Astrocyte of the spinal cord (primary cell): ENCODE results near the gene PPY.
A peak's percentile ranks its signal among the peaks of the same experiment; 100 is the strongest.

Source experiments
- DNase-seq: peaks from one replicate; pipeline ENCODE4 v3.0.0; 2011; ENCODE audit warnings: low read depth, low spot score
- H3K4me3 ChIP-seq: 2 replicates; pipeline ENCODE4 v1.5.1; 2011; ENCODE audit warnings: low read depth, mild to moderate bottlenecking, low read length, moderate library complexity
- CTCF ChIP-seq: IDR thresholded peaks from 2 replicates; pipeline ENCODE4 v1.5.1; 2012; ENCODE audit warnings: low read depth, mild to moderate bottlenecking, low read length, inconsistent platforms
- in situ Hi-C: cut with HindIII; loops from 2 replicates; pipeline ENCODE4 v1.10.0; 2017; ENCODE audit warnings: low sequenced_read_pairs

Gene PPY

GRCh38 chr17:43952724-43953666, 10.7 kb upstream of the PPY start:
- H3K4me3 ChIP-seq: no peak overlapping the region
- in situ Hi-C loops: no loop called here
- TF ChIP-seq CTCF: no peak
- DNase-seq: no peak

GRCh38 chr17:43952351-43952723, 10.1 kb upstream of the PPY start:
- H3K4me3 ChIP-seq: no peak overlapping the region
- no peak for TF ChIP-seq CTCF
- DNase-seq: no peak
- in situ Hi-C loops: no loop called here

GRCh38 chr17:43951750-43952149, 9.5 kb upstream of the PPY start:
- in situ Hi-C loops: no loop called here
- no peak overlapping the region for H3K4me3 ChIP-seq
- TF ChIP-seq CTCF: no peak
- DNase-seq: no peak

GRCh38 chr17:43950554-43950953, 8.3 kb upstream of the PPY start:
- DNase-seq: no peak
- TF ChIP-seq CTCF: no peak
- in situ Hi-C loops: no loop called here
- H3K4me3 ChIP-seq: no peak overlapping the region

GRCh38 chr17:43949781-43950180, 7.5 kb upstream of the PPY start:
- peak; percentile 9 for TF ChIP-seq CTCF
- H3K4me3 ChIP-seq: no peak overlapping the region
- DNase-seq: no peak
- in situ Hi-C loops: no loop called here

GRCh38 chr17:43946781-43947180, 4.5 kb upstream of the PPY start:
- in situ Hi-C loops: no loop called here
- no peak overlapping the region for H3K4me3 ChIP-seq
- no peak for DNase-seq
- no peak for TF ChIP-seq CTCF
